ENCODE results near the gene ZNF618.

DNA sequence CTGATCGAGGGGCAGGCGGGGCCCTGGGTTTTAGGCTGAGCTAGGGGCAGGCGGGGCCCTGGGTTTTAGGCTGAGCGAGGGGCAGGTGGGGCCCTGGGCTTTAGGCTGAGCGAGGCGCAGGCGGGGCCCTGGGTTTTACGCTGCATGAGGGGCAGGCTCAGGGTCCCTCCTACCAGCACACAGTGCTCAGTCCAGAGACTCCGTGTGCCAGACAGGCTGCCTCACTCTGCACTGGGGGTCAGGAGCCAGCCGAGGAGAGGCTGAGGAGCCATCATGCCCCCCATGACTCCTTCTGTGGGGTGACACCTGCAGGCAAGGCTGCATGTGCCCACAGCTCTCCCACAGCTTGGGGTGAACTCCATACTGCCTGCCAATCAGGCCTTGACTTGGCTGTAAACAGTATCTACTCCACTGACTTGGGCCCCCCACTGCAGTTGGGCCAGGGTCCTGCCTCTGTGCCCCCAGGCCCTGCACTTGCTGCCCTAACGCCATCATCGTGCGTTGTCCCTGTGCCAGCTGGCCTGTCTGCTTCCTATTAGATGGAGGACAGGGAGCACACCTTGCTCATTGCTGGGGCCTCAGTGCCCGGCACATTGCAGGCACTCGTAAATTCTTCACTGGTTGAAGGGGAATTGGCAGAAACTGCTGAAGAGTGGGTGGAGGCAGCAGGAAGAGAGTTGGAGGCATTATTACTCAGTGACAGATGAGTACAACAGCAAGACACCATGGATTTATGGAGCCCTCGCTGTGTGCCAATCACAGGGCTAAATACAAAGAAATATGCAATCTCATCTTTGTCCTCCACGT is 123.3 kb downstream of the ZNF618 start:
- TF ChIP-seq, protein P1, sequence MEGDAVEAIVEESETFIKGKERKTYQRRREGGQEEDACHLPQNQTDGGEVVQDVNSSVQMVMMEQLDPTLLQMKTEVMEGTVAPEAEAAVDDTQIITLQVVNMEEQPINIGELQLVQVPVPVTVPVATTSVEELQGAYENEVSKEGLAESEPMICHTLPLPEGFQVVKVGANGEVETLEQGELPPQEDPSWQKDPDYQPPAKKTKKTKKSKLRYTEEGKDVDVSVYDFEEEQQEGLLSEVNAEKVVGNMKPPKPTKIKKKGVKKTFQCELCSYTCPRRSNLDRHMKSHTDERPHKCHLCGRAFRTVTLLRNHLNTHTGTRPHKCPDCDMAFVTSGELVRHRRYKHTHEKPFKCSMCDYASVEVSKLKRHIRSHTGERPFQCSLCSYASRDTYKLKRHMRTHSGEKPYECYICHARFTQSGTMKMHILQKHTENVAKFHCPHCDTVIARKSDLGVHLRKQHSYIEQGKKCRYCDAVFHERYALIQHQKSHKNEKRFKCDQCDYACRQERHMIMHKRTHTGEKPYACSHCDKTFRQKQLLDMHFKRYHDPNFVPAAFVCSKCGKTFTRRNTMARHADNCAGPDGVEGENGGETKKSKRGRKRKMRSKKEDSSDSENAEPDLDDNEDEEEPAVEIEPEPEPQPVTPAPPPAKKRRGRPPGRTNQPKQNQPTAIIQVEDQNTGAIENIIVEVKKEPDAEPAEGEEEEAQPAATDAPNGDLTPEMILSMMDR (conservative IDR thresholded peaks at IDR 0.05; ENCODE audit: low read length), result no peak
- no peak for TF ChIP-seq EZH2phosphoT487 (IDR thresholded peaks at IDR 0.05; ENCODE audit: borderline replicate concordance)
